NCI-H460 (cell line): ENCODE data around the gene ABCA7. TPM values are rescaled to one million over a fixed set of nuclear protein-coding genes. Genes with fewer than 3 reads are reported as not detected.
A peak's percentile ranks its signal among the peaks of the same experiment; 100 is the strongest.

Source experiments
- DNase-seq: peaks from one replicate; pipeline ENCODE4 v3.0.0-alpha.2; 2016; ENCODE audit warnings: low read depth; ENCODE audit errors: extremely low read depth
- polyA plus RNA-seq: library from polyadenylated mRNA; depleted of rRNA; stranded (reverse); fragments of >200 nt; gene quantifications from 2 replicates; pipeline ENCODE4 v1.2.3, GENCODE V29; 2014; cell fraction: nucleus; rRNA removed
- total RNA-seq: library from RNA; depleted of rRNA; stranded (reverse); fragments of >200 nt; shearing (Covaris generic); gene quantifications from 2 replicates; pipeline ENCODE4 v1.2.3, GENCODE V29; 2014; rRNA removed

Gene ABCA7
- 14.0 and 20.0 TPM in 2 replicates for total RNA-seq
- polyA plus RNA-seq = 85.9 and 106 TPM in 2 replicates

- peak; percentile 91 for DNase-seq
Observed at GRCh38 chr19:1039646-1040475, at the start of gene ABCA7. TSS of gene ABCA7 (plus strand) at chr19:1040107. CDS start at chr19:1041362, 1,255 bp downstream.

DNA sequence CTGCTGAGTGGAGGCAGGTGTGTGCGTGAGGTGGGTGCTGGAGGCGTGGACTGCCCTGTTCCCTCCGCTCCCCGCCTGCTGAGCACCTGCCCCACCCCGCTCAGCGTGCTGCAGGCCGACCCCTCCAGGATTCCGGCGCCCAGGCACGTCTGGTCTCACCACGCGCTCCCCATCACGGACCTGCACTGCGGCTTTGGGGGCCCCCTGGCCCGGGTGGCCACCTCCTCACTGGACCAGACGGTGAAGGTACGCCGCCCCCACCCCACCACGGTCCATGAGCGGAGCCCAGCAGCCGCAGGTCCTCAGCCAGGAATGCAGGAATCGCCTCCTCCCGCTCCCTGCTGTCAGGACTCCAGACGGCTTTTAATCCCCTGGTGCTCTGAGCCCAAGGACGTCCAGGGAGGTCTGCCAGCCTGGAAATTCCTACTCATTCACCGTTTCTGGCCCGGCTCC is 49.8 kb upstream of the ABCA7 start:
- no peak for DNase-seq

DNA sequence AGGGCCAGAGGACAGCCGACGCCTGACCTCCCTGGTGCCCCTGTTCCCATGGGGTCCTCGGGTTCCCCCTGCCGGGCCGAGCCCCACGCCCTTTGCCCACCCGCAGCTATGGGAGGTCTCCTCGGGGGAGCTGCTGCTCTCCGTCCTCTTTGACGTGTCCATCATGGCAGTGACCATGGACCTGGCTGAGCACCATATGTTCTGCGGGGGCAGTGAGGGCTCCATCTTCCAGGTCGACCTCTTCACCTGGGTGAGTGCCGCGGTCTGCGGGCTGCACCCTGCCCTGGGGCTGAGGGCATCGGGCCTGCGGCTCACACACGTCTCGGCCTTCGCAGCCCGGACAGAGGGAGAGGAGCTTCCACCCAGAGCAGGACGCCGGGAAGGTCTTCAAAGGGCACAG is 49.2 kb upstream of the ABCA7 start:
- no peak for DNase-seq

- peak; percentile 30 for DNase-seq
Observed at GRCh38 chr19:991174-991931, 48.6 kb upstream of the ABCA7 start.

GRCh38 chr19:991932-992669 is 47.8 kb upstream of the ABCA7 start:
- no peak for DNase-seq

GRCh38 chr19:992670-993055 is 47.2 kb upstream of the ABCA7 start:
- no peak for DNase-seq

DNA sequence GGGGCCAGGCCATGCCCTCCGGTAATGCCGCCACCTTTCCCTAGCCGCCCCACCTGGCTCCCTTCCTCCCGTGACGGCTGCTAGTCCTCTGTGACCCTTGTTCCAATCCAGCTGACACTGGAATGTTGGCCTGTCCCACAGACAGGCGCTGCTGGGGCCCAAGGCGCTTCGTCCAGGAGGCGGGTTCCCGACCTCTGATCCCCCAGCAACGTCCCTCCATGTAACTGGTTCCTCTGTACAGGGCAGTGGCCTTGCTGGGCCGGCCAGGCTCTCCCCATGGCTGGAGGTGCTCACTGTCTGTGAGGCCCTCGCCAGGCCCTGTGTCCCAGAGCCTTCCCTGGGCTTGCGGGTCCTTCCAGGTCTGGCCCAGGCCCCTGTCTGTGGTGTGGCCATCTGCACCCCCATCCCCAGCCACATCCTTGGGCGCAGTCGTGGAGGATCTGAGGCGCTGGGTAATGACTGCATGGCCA is 46.5 kb upstream of the ABCA7 start:
- DNase-seq = no peak

DNA sequence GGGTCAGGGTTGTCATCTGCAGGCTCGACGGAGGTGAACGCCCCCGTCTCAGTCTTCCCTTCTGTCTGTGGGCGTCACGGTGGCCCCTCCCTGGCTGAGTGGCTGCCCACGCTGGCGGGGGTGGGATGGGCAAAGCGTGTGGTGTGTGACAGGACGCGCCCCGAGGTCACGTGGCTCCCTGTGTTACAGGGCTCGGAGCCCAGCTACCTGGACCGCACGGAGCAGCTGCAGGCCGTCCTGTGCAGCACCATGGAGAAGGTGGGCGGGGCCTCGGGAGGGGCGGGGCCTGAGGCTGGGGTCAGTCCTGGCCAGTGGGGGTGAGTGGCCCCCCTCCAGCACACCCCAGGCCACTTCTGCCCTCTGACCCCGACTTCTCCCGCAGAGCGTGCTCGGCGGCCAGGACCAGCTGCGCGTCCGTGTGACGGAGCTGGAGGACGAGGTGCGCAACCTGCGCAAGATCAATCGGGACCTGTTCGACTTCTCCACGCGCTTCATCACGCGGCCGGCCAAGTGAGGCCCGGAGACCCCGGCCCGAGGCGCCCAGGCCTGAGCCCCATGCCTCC is 46.0 kb upstream of the ABCA7 start:
- DNase-seq = no peak

GRCh38 chr19:994516-994915 is 45.4 kb upstream of the ABCA7 start:
- no peak for DNase-seq

GRCh38 chr19:995051-995827 is 44.7 kb upstream of the ABCA7 start:
- DNase-seq = no peak

DNA sequence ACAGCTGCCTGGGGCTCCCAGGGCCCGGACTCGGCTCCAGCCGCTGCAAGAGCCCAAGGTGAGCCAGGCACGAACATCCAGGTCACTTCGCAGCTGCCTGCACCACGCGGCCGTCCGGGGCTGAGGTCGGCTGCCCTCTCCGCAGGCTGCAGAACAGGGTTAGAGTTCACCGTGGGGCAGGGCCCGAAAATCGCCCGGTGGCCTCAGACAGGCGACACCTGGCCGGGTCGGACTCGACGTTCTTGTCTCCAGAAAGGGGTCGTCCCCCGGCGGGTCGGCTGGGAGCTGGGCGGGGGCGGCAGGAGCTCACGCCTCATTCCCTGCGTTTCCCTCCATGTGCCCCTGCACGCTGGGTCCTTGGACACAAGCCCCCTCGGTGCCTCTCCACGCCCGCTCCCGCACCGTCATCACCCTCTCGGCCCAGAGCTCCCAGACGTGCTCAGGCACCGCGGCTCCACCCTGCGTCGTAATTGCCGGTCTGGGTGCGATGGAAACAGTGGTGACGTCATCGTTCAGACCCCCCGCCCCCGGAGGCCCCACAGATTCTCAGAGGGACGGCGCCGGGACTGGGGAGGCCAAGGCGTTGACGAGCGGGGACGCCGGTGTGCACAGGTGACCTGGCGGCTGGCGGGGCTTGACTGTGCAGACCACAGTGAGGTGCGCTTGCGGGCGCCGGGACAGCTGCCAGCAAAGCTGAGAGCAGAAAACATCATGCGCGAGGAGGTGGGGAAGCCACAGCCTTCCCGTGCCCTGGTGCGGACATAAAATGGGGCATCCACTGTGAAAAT is 43.7 kb upstream of the ABCA7 start:
- peak; percentile 29 for DNase-seq

DNA sequence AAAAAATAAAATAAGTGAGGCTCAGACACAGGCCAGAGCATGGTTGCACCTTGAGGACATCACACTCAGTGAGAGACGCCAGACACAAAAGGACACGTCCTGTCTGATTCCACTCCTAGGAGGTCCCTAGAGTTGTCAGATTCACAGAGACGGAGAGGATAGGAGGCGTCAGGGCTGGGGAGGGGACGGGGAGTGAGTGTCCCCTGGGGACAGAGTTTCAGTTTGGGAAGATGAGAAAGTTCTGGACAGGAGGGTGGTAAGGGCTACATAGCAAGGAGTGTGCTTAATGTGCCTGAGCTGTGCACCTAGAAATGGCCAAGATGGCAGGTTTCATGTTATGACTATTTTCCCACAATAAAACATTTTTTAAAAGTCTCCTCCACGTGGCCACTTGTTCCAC is 41.8 kb upstream of the ABCA7 start:
- DNase-seq = no peak

GRCh38 chr19:999379-999719 is 40.6 kb upstream of the ABCA7 start:
- no peak for DNase-seq

GRCh38 chr19:1000095-1000494 is 39.8 kb upstream of the ABCA7 start, which contains the start of gene GRIN3B:
TSS of gene GRIN3B (plus strand) at chr19:1000419. CDS start at chr19:1000438, 19 bp downstream.
- peak; percentile 25 for DNase-seq

- DNase-seq = no peak
Observed at GRCh38 chr19:1000591-1001537, 39.0 kb upstream of the ABCA7 start.

- no peak for DNase-seq
Observed at GRCh38 chr19:1001538-1002166, 38.3 kb upstream of the ABCA7 start.

GRCh38 chr19:1002600-1002999 is 37.3 kb upstream of the ABCA7 start:
- DNase-seq = no peak
